NT2/D1 (cell line): ENCODE results near the gene ZSWIM9.

Experiments used
- SUZ12 ChIP-seq: IDR thresholded peaks from 2 replicates; pipeline ENCODE4 v1.6.1; 2011; ENCODE audit not compliant: insufficient read length, insufficient read depth; ENCODE audit errors: extremely low read depth
- ZNF274 ChIP-seq: IDR thresholded peaks from 2 replicates; pipeline ENCODE4 v1.6.1; 2011; ENCODE audit warnings: mild to moderate bottlenecking, low read depth, low read length

DNA sequence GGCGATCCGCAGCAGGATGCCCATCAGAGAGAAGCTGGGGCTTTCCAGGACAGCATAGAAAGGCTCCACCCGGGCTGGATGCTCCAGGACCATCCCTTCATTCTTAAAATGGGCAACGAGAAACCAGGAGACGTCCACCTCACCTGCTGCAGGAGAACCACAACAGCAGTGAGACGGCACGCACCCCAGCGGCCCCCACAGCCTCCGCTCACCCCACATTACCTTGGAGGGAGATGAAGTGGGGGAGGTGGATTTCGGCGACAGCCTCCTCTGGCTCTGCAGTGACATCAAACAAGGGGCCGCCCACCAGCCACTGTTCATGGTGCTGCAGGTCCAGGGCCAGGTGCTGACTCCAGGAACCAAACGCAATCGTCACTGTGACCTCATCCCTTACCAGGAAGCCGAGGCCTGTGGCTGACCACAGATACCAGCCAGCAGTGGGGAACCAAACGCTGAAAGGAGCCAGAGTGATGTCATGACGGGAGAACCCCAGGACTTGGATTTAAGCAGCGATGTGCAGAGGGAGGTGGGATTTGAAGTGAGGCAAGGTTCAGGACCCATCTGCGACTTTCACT, 60.2 kb downstream of the ZSWIM9 start:
- TF ChIP-seq SUZ12, result no peak
- no peak for TF ChIP-seq ZNF274
